Epithelial cell of proximal tubule (primary cell): ENCODE measurements around the gene ZNF536. TPM values are rescaled to one million over a fixed set of nuclear protein-coding genes. Genes with fewer than 3 reads are reported as not detected.

Experiments
- DNase-seq: peaks from one replicate; pipeline ENCODE4 v3.0.0-alpha.2; 2011; ENCODE audit warnings: low read depth
- H3K4me3 ChIP-seq: 2 replicates; pipeline ENCODE4 v1.5.1; 2011; ENCODE audit warnings: low read depth, mild to moderate bottlenecking, low read length
- total RNA-seq: library from RNA; depleted of rRNA; stranded (reverse); fragments of >200 nt; gene quantifications from 2 replicates; pipeline ENCODE4 v1.2.3, GENCODE V29; 2015
- TF ChIP-seq, protein P1 (sequence below): conservative IDR thresholded peaks from 2 replicates; pipeline ENCODE4 v1.5.1; 2012; ENCODE audit warnings: low read depth, mild to moderate bottlenecking, low read length

ZNF536 gene
- total RNA-seq, 1 donor from 2014 or later = not detected

DNA sequence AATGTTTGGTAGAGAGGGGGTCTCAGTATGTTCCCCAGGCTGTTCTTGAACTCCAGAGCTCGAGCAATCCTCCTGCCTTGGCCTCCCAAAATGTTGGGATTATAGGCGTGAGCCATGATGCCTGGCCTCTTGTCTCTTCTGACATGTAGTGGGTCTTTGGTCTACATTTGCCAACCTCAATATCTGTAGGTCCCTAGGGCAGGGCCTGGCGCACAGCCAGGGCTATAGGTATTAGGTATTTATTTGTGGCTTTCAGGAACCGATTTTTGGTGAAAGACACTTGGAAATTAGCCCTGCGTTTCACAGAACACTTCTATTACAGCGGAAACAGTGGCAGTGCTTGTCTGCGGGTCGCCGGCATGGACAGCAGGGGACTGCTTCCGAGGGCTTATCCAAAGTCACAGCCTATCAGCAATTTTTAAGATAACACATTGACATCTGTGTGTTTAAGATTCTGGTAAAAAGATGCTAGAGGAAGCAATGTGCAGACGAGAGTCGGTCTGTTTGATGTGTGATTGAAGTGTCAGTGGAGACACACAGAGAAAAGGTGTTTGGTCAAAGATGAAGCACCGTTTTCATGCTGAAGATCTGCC lies 14.5 kb downstream of the ZNF536 start:
- no peak overlapping the region for H3K4me3 ChIP-seq
- TF ChIP-seq, protein P1, sequence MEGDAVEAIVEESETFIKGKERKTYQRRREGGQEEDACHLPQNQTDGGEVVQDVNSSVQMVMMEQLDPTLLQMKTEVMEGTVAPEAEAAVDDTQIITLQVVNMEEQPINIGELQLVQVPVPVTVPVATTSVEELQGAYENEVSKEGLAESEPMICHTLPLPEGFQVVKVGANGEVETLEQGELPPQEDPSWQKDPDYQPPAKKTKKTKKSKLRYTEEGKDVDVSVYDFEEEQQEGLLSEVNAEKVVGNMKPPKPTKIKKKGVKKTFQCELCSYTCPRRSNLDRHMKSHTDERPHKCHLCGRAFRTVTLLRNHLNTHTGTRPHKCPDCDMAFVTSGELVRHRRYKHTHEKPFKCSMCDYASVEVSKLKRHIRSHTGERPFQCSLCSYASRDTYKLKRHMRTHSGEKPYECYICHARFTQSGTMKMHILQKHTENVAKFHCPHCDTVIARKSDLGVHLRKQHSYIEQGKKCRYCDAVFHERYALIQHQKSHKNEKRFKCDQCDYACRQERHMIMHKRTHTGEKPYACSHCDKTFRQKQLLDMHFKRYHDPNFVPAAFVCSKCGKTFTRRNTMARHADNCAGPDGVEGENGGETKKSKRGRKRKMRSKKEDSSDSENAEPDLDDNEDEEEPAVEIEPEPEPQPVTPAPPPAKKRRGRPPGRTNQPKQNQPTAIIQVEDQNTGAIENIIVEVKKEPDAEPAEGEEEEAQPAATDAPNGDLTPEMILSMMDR = no peak
- DNase-seq = no peak

DNA sequence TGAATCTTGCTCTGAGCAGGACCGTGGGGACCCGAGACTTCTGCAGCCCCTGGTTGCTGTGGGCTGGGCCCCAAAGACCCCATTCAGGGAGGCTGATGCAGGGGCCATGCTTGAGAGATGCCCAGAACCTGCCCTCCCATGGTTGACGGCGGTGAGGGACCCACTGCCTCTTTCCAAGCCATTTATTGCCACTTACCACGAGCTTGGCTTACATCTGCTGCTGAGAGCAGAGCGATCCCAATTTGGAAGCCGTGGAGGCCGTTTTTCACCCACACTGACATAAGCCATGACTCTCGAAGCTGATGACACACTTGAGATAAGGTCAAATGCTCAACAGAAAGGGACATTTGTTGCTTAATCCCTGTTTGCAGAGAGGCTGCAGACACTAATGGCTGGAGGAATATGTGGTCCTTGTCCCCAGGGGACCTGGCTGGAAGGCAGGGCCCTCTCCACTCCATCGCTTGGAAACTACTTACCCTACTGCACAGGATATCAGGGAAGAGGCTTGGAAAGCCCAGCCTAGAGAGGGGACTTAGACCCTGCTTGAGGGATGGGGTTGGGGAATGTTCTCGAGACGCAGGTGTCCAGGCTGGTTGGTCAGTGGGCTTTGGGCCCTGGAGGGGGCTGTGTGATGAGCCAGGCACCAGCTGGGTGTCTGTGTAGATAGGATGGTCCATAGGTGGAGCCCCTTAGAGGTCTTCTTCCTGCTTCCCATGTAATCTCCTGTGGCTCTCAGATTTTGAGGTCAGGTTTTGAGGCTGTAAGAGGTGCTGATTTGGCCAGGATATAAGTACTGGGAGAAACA lies 15.3 kb downstream of the ZNF536 start:
- H3K4me3 ChIP-seq = no peak overlapping the region
- TF ChIP-seq, protein P1 = no peak
- no peak for DNase-seq

DNA sequence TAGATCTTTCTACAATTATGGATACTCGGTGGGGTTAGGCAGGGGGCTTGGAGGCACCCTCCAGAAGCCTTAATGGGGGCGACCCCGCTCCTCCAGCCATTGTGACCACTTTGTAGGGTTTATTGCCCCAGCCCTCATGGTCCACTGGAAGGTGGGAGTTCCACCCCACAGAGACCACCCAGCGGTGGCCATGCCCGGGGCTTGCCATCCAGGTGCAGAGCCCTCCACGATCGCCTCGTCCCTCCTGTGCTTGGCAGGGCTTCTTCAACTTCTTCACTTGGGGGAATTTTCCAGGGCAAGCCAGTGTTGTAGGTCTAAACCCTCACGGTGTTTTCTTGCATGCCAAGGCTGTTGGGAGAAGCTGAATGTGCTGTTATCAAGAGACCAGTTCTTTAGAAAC lies 16.1 kb downstream of the ZNF536 start:
- TF ChIP-seq, protein P1 = no peak
- no peak overlapping the region for H3K4me3 ChIP-seq
- DNase-seq = no peak

DNA sequence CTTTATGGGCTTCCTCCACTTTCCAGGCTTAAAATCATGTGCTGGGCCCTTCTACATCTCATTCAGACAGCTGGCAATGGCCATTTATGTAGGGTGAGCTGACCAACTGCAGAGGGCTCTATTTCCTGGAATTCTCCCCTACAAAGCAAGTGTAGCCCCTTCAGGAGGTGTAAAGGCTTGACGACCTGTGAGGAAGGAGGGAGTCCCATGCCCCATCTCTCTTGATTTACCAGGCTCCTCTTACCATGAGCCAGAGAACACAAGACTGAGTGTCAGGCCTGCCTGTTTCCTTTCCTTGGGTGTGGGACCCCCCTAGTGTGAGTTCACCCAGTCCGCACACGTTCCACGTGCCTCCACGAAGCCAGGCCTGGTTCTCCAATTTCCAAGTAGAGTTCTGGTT lies 16.6 kb downstream of the ZNF536 start:
- DNase-seq = no peak
- no peak overlapping the region for H3K4me3 ChIP-seq
- TF ChIP-seq, protein P1 = no peak

DNA sequence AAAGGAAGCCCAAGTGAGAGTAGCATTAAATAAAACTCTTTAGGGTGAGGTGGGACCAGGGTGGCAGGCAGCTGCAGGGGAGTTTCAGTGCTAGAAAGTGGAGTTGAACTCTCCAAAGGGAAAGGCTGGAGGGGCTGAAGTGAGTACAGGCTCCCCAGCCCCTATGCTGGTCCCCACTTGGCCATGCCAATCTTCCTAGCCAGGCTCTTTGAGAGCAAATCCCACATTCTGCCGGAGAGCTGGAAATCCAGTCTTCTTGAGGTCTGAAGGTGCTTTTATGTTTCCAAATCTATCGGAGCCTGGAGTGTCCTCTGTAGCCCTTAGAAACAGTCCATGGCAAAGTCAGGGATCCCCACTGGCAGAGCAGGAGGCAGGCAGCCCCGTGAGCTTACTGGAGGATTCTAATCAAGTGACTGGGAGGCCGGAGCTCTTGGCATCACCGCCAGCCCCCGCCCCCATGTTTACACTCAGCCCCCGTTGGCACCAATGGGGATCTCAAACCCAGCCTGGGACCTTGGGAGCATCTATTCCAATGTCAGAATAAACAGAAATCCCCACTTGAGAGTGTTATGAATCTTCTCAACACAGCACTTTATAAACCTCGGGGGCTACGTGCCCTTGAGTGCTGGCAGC lies 18.3 kb downstream of the ZNF536 start:
- TF ChIP-seq, protein P1 = no peak
- no peak for DNase-seq
- no peak overlapping the region for H3K4me3 ChIP-seq

DNA sequence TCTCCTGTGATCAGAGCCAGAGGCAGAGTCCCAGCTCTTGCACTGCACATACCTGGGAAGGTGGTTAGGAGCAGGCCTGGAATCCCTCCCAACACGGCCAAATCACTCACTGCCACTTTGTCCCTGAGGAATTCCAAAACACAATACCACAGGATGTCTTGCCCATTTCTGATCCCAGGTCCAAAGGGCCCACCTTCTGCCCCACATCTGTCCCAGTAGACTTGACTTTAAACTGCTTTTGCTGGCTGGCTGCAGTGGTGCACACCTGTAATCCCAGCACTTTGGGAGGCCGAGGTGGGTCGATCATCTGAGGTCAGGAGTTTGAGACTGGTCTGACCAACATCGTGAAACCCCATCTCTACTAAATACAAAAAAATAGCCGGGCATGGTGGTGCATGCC lies 18.9 kb downstream of the ZNF536 start:
- DNase-seq = no peak
- TF ChIP-seq, protein P1 = no peak
- H3K4me3 ChIP-seq = no peak overlapping the region
